Kidney (tissue), 14 donors: ENCODE measurements around the gene FAM98C. TPM values are rescaled to one million over a fixed set of nuclear protein-coding genes. Genes with fewer than 3 reads are reported as not detected.

Experiments used
- DNase-seq, 5 donors: peaks; one replicate each; pipeline ENCODE4 v3.0.0-alpha.2; 2013 to 2020
- FAIRE-seq: peaks from 2 replicates; lab custom pipeline; 2012; peaks lifted over from hg19 to GRCh38; lab: Jason Lieb, UNC
- H3K27ac ChIP-seq, 2 donors: one replicate each; pipeline ENCODE4 v1.7.0; 2013; ENCODE audit warnings: low read depth in 2 of 2, low read length in 2 of 2, inconsistent platforms in 1 of 2
- H3K27me3 ChIP-seq: one replicate; pipeline ENCODE4 v1.7.1; 2013; ENCODE audit warnings: low read length, inconsistent platforms; ENCODE audit not compliant: control insufficient read depth, insufficient read depth
- H3K36me3 ChIP-seq, 3 donors: one replicate each; pipeline versions ENCODE4 v1.7.0 to v1.7.1; 2013; ENCODE audit warnings: low read length in 3 of 3, control low read depth in 1 of 3, inconsistent platforms in 1 of 3; ENCODE audit not compliant: insufficient read depth in 3 of 3, control insufficient read depth in 2 of 3
- H3K4me1 ChIP-seq, 3 donors: one replicate each; pipeline versions ENCODE4 v1.7.0 to v1.7.1; 2013; ENCODE audit warnings: low read length in 3 of 3, inconsistent platforms in 1 of 3, low read depth in 1 of 3; ENCODE audit not compliant: control insufficient read depth in 2 of 3, insufficient read depth in 2 of 3
- H3K4me3 ChIP-seq, 3 donors: one replicate each; pipeline versions ENCODE4 v1.7.0 to v1.8.1; 2013; ENCODE audit warnings: low read length in 3 of 3, control low read depth in 1 of 3, inconsistent platforms in 1 of 3
- H3K9ac ChIP-seq, 3 donors: one replicate each; pipeline versions ENCODE4 v1.7.0 to v1.7.1; 2013; ENCODE audit warnings: low read length in 3 of 3, control low read depth in 1 of 3, inconsistent platforms in 1 of 3
- H3K9me3 ChIP-seq, 3 donors: one replicate each; pipeline versions ENCODE4 v1.7.0 to v1.7.1; 2013; ENCODE audit warnings: low read length in 3 of 3, control low read depth in 1 of 3, inconsistent platforms in 1 of 3; ENCODE audit not compliant: control insufficient read depth in 2 of 3, insufficient read depth in 1 of 3
- CTCF ChIP-seq: IDR thresholded peaks from 3 replicates; pipeline ENCODE4 v1.5.1; 2012; ENCODE audit warnings: mild to moderate bottlenecking, moderate library complexity, borderline replicate concordance; ENCODE audit not compliant: insufficient read depth; ENCODE audit errors: extremely low read depth
- intact Hi-C: fragments of 100-400 bp; cut with DNase I; formaldehyde crosslinking; loops from one replicate; pipeline ENCODE4 v1.11.1; 2022
- polyA plus RNA-seq: library from polyadenylated mRNA; stranded (reverse); fragments of 350-450 nt; fragmentation: Illumina TruSeq; extraction: RNeasy Lipid Tissue Mini Kit (QIAGEN cat#74804); gene quantifications from one replicate; pipeline ENCODE4 v1.2.3, GENCODE V29; 2014; ENCODE audit warnings: low read depth, low replicate concordance; ENCODE audit not compliant: insufficient read depth
- total RNA-seq: library from RNA; stranded (reverse); fragmentation: NEBNext Ultra II Directional; extraction: Animal tissue kit (Norgen Biotek cat#: 25700); gene quantifications from one replicate; pipeline ENCODE4 v1.2.1, GENCODE V29; 2021
- donor health status: control.
- donor health status: control.
- donor health status: control.
- donor health status: control.
- donor health status: control.
- donor health status: DM: yes; HTN: yes; CAD: no.
- donor health status: Normal renal cell carcinoma (clear cell type).

FAM98C gene
- total and polyA plus RNA-seq, 2 donors from 2014 or later, result 22.3 to 25.2 TPM

DNA sequence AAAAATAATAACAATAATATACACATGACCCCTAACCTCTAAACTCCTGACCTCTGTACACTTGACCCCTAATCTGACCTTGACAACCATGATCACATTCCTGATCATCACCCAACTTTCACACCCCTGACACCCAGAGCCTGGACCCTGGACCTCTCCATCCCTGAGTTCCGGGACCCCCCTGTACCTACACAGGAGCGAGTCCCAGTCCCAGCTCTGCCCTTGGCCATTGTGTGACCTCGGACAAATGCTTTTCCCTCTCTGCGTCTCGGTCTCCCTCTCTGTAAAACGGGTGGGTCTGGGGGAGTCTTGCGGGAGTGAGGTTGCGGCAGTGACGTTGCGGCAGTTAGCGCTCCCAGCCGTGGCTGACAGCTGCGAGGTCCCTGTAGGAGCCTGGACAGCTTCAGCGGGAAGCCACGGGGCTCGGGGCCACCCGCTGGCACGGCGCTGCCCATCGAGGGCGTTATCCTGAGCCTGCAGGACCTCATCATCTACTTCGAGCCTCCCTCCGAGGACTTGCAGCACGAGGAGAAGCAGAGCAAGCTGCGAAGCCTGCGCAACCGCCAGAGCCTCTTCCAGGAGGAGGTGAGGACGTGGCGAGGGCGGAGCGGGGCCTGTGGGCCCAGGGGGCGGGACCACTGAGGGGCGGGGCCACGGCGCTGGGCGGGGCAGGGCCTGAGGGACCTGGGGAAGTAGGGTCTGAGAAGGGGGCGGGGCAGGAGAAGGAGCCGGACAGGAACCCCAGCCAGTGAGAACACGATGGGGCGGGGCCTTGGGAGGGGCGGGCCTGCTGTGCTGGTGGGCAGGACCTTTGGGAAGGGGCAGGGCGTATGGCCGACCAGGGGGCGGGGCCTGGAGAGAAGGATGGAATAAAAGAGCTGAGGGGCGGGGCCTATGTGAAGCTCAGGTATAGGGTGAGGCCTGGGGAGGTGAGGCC lies 49.8 kb downstream of the FAM98C start:
- no peak for TF ChIP-seq CTCF
- H3K27me3 ChIP-seq, result no peaks in the 10 kb centered on the region
- DNase-seq (peak in 1 of 5 donors; percentile 13), FAIRE-seq (no peak)
- no peaks in the 10 kb centered on the region for H3K36me3 ChIP-seq
- H3K27ac ChIP-seq, result no peak overlapping the region
- H3K9me3 ChIP-seq, result no peaks in the 10 kb centered on the region
- no peak overlapping the region for H3K9ac ChIP-seq
- intact Hi-C loops, result no loop called here
- H3K4me1 ChIP-seq, result no peaks in the 10 kb centered on the region
- H3K4me3 ChIP-seq, result no peak overlapping the region

DNA sequence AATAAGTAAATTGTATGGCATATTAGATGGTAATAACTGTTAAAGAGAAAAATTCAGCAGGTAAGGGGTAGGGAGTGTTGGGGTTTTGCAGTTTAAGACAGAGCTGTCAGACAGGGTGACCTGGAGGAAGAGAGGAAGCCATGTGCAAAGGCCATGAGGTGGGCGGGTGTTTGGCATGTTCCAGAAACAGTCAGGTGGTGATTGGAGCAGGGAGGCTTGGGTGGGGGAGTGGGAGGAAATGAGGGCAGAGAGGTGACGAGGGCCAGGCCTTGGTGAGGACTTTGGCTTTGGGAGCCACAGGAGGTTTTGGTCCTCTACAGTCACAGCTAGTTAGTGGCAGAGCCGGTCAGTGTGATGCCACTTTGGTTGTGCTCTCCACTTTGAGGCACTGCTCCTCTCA lies 50.7 kb downstream of the FAM98C start:
- H3K9ac ChIP-seq, result no peak overlapping the region
- H3K9me3 ChIP-seq, result no peaks in the 10 kb centered on the region
- H3K36me3 ChIP-seq, result no peaks in the 10 kb centered on the region
- no peak overlapping the region for H3K27ac ChIP-seq
- DNase-seq, result no peak
- FAIRE-seq, result no peak
- intact Hi-C loops, result no loop called here
- H3K4me3 ChIP-seq, result no peak overlapping the region
- no peaks in the 10 kb centered on the region for H3K4me1 ChIP-seq
- no peaks in the 10 kb centered on the region for H3K27me3 ChIP-seq
- TF ChIP-seq CTCF, result no peak

- TF ChIP-seq CTCF, result no peak
- no peak overlapping the region for H3K4me3 ChIP-seq
- FAIRE-seq, result no peak
- H3K36me3 ChIP-seq, result no peaks in the 10 kb centered on the region
- no peaks in the 10 kb centered on the region for H3K9me3 ChIP-seq
- intact Hi-C loops, result no loop called here
- no peak overlapping the region for H3K9ac ChIP-seq
- no peaks in the 10 kb centered on the region for H3K27me3 ChIP-seq
- H3K27ac ChIP-seq, result no peak overlapping the region
- H3K4me1 ChIP-seq, result no peaks in the 10 kb centered on the region
- peak in 3 of 5 donors; percentile 48 to 86 (median 82) for DNase-seq
Observed at GRCh38 chr19:38455031-38455430, 52.1 kb downstream of the FAM98C start.
